Endothelial cell of umbilical vein (primary cell): ENCODE data around the gene MBTPS1. TPM values are rescaled to one million over a fixed set of nuclear protein-coding genes. Genes with fewer than 3 reads are reported as not detected.

Experiments
- BruUV-seq: library from RNA; stranded (reverse); fragments of 400-500 nt; replicated peaks from 2 replicates; lab custom pipeline; 2021; lab: Mats Ljungman, UMichigan
- CTCF ChIA-PET: fragments of 300-600, 350-600 bp; sonication (Branson Sonifier 250); formaldehyde crosslinking; loops from one replicate; lab custom pipeline; 2021; ENCODE audit warnings: antibody characterized with exemption, inconsistent platforms; lab: Charles Lee
- POLR2A ChIA-PET: fragments of 300-600, 350-600 bp; sonication (Branson Sonifier 250); formaldehyde crosslinking; loops from one replicate; lab custom pipeline; 2021; ENCODE audit warnings: antibody characterized with exemption, inconsistent platforms; lab: Charles Lee
- DNase-seq: peaks from one replicate; pipeline ENCODE4 v3.0.0-alpha.2; 2011; ENCODE audit warnings: low read depth, low spot score
- FAIRE-seq: peaks from 2 replicates; lab custom pipeline; 2011; peaks lifted over from hg19 to GRCh38; lab: Jason Lieb, UNC
- H2AFZ ChIP-seq: 2 replicates; pipeline ENCODE4 v1.6.0; 2012; ENCODE audit warnings: low read depth, low read length, control low read depth, inconsistent platforms
- H3K27ac ChIP-seq: 2 replicates; pipeline ENCODE4 v1.5.1; 2011; ENCODE audit warnings: low read depth, mild to moderate bottlenecking, control low read depth, low read length, moderate library complexity; ENCODE audit not compliant: insufficient read depth
- H3K27me3 ChIP-seq, 2 experiments: 2 replicates each; pipeline versions ENCODE4 v1.6.0 to v1.6.1; 2011; ENCODE audit warnings: low read length in 2 of 2, mixed read lengths in 1 of 2; ENCODE audit not compliant: control insufficient read depth in 2 of 2, insufficient read depth in 2 of 2
- H3K36me3 ChIP-seq, 2 experiments: 2 replicates in 1 of 2; 3 replicates in 1 of 2; pipeline ENCODE4 v1.5.1; 2011; ENCODE audit warnings: low read length in 2 of 2, mild to moderate bottlenecking in 1 of 2, moderate library complexity in 1 of 2; ENCODE audit not compliant: control insufficient read depth in 2 of 2, insufficient read depth in 2 of 2; ENCODE audit errors: extremely low read depth in 1 of 2
- H3K4me1 ChIP-seq: 3 replicates; pipeline ENCODE4 v1.5.1; 2011; ENCODE audit warnings: mild to moderate bottlenecking, low read length; ENCODE audit not compliant: control insufficient read depth, insufficient read depth; ENCODE audit errors: extremely low read depth
- H3K4me2 ChIP-seq: 2 replicates; pipeline ENCODE4 v1.6.1; 2011; ENCODE audit warnings: low read length, control low read depth, mixed read lengths; ENCODE audit not compliant: insufficient read depth
- H3K4me3 ChIP-seq, 3 experiments: fragments of 200-600 bp in 1 of 3; sonication (generic), shearing (Covaris generic) in 1 of 3; replicated peaks in 1 of 3; 2 replicates each; pipeline ENCODE4 v1.5.1; 2011 to 2016; ENCODE audit warnings: control low read depth in 3 of 3, low read length in 3 of 3, mild to moderate bottlenecking in 2 of 3, inconsistent platforms in 1 of 3, low read depth in 1 of 3, moderate library complexity in 1 of 3; ENCODE audit not compliant: insufficient read depth in 1 of 3
- H3K79me2 ChIP-seq: 2 replicates; pipeline ENCODE4 v1.6.0; 2012; ENCODE audit warnings: low read length, inconsistent platforms; ENCODE audit not compliant: control insufficient read depth, insufficient read depth
- H3K9ac ChIP-seq: replicated peaks from 2 replicates; pipeline ENCODE3; 2011; ENCODE audit warnings: low read length, control low read depth; ENCODE audit not compliant: insufficient read depth; ENCODE audit errors: extremely low read depth
- H3K9me1 ChIP-seq: replicated peaks from 3 replicates; pipeline ENCODE4 v1.6.0; 2011; ENCODE audit warnings: mild to moderate bottlenecking, low read length; ENCODE audit not compliant: control insufficient read depth, insufficient read depth; ENCODE audit errors: extremely low read depth
- H3K9me3 ChIP-seq: replicated peaks from 2 replicates; pipeline ENCODE4 v1.5.1; 2012; ENCODE audit warnings: low read length, inconsistent platforms; ENCODE audit not compliant: control insufficient read depth, insufficient read depth
- H4K20me1 ChIP-seq: replicated peaks from 2 replicates; pipeline ENCODE3; 2011; ENCODE audit warnings: mild to moderate bottlenecking, low read length; ENCODE audit not compliant: control insufficient read depth, insufficient read depth; ENCODE audit errors: extremely low read depth
- EZH2 ChIP-seq: IDR thresholded peaks from 2 replicates; pipeline ENCODE4 v1.6.1; 2012; ENCODE audit warnings: borderline replicate concordance, low read depth, mild to moderate bottlenecking, moderate library complexity, low read length, inconsistent platforms; ENCODE audit not compliant: severe bottlenecking
- FOS ChIP-seq: IDR thresholded peaks from 2 replicates; pipeline ENCODE4 v1.6.1; 2011; ENCODE audit warnings: mild to moderate bottlenecking, low read length, moderate library complexity, borderline replicate concordance; ENCODE audit not compliant: insufficient read depth
- GATA2 ChIP-seq: IDR thresholded peaks from 2 replicates; pipeline ENCODE4 v1.7.0; 2011; ENCODE audit warnings: low read depth, mild to moderate bottlenecking, moderate library complexity, mixed read lengths, low read length; ENCODE audit not compliant: insufficient read length, insufficient read depth
- JUN ChIP-seq: IDR thresholded peaks from 2 replicates; pipeline ENCODE4 v1.6.1; 2011; ENCODE audit warnings: borderline replicate concordance, low read depth; ENCODE audit not compliant: insufficient read length, insufficient read depth
- MYC ChIP-seq: IDR thresholded peaks from one replicate; pipeline ENCODE4 v1.6.1; 2011; ENCODE audit warnings: mild to moderate bottlenecking, low read depth, low read length
- POLR2A ChIP-seq: IDR thresholded peaks from 2 replicates; pipeline ENCODE4 v1.6.1; 2012; ENCODE audit warnings: low read depth, mild to moderate bottlenecking, control low read depth, low read length
- POLR2AphosphoS5 ChIP-seq: IDR thresholded peaks from 2 replicates; pipeline ENCODE4 v1.6.1; 2012; ENCODE audit warnings: low read depth, mild to moderate bottlenecking, control low read depth, low read length, moderate library complexity; ENCODE audit not compliant: insufficient read depth
- dilution Hi-C: fragments of 300-500 bp; cut with MboI; formaldehyde crosslinking; loops from one replicate; pipeline ENCODE4 v1.15.0; 2019; ENCODE audit warnings: low sequenced_read_pairs; ENCODE audit not compliant: extremely low pct_ligation_motif_present
- intact Hi-C: fragments of 100-400 bp; cut with micrococcal nuclease; formaldehyde crosslinking; loops from one replicate; pipeline ENCODE4 v1.10.0; 2022
- polyA plus RNA-seq, 4 experiments: library from polyadenylated mRNA; depleted of rRNA in 3 of 4; stranded (reverse) in 3 of 4; unstranded in 1 of 4; fragments of >200 nt; gene quantifications; 2 replicates each; pipeline versions ENCODE4 v1.2.1 to v1.2.3, GENCODE V29; 2011 to 2012; ENCODE audit warnings: missing spikeins in 1 of 4
- total RNA-seq: library from RNA; stranded (reverse); gene quantifications from 2 replicates; pipeline ENCODE4 v1.2.3, GENCODE V29; 2021
- TF ChIP-seq, protein P1 (sequence below), 2 donors: IDR thresholded peaks; 1 replicate in 1 of 2; 2 replicates in 1 of 2; pipeline ENCODE4 v1.5.1; 2011; ENCODE audit warnings: low read length in 2 of 2, mild to moderate bottlenecking in 2 of 2, moderate library complexity in 2 of 2, control low read depth in 1 of 2, inconsistent platforms in 1 of 2, low read depth in 1 of 2; ENCODE audit not compliant: insufficient read depth in 1 of 2; ENCODE audit errors: extremely low read depth in 1 of 2
- TF ChIP-seq, protein P2 (sequence below): IDR thresholded peaks from 2 replicates; pipeline ENCODE4 v1.6.1; 2011; ENCODE audit not compliant: insufficient read depth, insufficient read length

The MBTPS1 gene
- total and polyA plus RNA-seq, 2 donors (not counting 3 experiments of a cell fraction or from before 2014, with no cell fraction given), result 82.3 to 99.6 TPM

DNA sequence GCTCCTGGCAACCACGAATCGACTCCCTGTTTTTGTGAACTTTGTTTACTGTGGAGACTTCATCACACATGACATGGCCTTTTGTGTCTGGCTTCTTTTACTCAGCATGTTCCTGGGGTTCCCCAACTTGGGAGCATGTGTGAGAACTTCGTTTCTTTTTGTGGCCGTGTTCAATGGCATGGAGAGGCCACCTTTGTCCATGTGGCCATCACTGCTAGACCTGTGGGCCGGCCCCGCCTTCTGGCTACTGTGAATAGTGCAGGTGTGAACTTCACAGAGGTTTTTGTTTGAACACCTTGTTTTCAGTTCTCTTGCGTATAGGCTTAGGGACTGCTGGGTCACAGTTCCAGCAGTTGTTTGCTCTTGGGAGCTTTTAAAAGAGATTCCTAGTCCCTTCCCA is 68.5 kb downstream of the MBTPS1 start:
- no peak overlapping the region for H3K4me2 ChIP-seq
- H3K9me1 ChIP-seq, result no peaks in the 10 kb centered on the region
- H3K9ac ChIP-seq, result no peak overlapping the region
- no peaks in the 10 kb centered on the region for H3K4me1 ChIP-seq
- no TSS peak for BruUV-seq
- FAIRE-seq, result no peak
- intact Hi-C loops, result no loop called here
- ChIA-PET CTCF (interaction anchor here (1.2 kb wide), 1 partner anchor 92 kb away, joined by 3 read pairs; no protein-coding TSS in a partner anchor), POLR2A (no interaction called here)
- H3K36me3 ChIP-seq, result peaks cover under 1 to 11% of the 10 kb centered on the region in 2 experiments
- dilution Hi-C loops, result no loop called here
- no peaks in the 10 kb centered on the region for H3K79me2 ChIP-seq
- no peak overlapping the region for H3K27ac ChIP-seq
- no peak for DNase-seq
- no peak overlapping the region for H2AFZ ChIP-seq
- TF ChIP-seq FOS (no peak), EZH2 (no peak), POLR2A (no peak), GATA2 (no peak), POLR2AphosphoS5 (no peak), MYC (no peak), JUN (no peak)
- TF ChIP-seq, protein P1, sequence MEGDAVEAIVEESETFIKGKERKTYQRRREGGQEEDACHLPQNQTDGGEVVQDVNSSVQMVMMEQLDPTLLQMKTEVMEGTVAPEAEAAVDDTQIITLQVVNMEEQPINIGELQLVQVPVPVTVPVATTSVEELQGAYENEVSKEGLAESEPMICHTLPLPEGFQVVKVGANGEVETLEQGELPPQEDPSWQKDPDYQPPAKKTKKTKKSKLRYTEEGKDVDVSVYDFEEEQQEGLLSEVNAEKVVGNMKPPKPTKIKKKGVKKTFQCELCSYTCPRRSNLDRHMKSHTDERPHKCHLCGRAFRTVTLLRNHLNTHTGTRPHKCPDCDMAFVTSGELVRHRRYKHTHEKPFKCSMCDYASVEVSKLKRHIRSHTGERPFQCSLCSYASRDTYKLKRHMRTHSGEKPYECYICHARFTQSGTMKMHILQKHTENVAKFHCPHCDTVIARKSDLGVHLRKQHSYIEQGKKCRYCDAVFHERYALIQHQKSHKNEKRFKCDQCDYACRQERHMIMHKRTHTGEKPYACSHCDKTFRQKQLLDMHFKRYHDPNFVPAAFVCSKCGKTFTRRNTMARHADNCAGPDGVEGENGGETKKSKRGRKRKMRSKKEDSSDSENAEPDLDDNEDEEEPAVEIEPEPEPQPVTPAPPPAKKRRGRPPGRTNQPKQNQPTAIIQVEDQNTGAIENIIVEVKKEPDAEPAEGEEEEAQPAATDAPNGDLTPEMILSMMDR (IDR thresholded peaks at IDR 0.05; ENCODE audit: extremely low read depth in 1 of 2, insufficient read depth in 1 of 2, low read depth in 1 of 2, low read length in 2 of 2), result no peak
- TF ChIP-seq, protein P2, sequence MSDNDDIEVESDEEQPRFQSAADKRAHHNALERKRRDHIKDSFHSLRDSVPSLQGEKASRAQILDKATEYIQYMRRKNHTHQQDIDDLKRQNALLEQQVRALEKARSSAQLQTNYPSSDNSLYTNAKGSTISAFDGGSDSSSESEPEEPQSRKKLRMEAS, result no peak
- H3K4me3 ChIP-seq, result no peak overlapping the region
- no peaks in the 10 kb centered on the region for H4K20me1 ChIP-seq
- no peaks in the 10 kb centered on the region for H3K9me3 ChIP-seq
- peaks cover 0 to 2% of the 10 kb centered on the region in 2 experiments for H3K27me3 ChIP-seq
